Stimulated activated CD4-positive, alpha-beta T cell treated with anti-CD3 and anti-CD28 coated beads, TNF-alpha, amount 100 ng/mL, for 48 hours (primary cell): ENCODE results near the gene BLOC1S1.

ENCODE experiments used
- DNase-seq, 3 donors: peaks; one replicate each; pipeline ENCODE4 v3.0.0-alpha.2; 2020; ENCODE audit warnings: low read depth in 3 of 3

The BLOC1S1 gene

GRCh38 chr12:55694651-55695050 lies 21.2 kb upstream of the BLOC1S1 start:
- DNase-seq: no peak

GRCh38 chr12:55695349-55695748 lies 20.5 kb upstream of the BLOC1S1 start:
- DNase-seq: no peak

- no peak for DNase-seq
Observed at GRCh38 chr12:55696141-55696540, 19.7 kb upstream of the BLOC1S1 start.

- DNase-seq: no peak
Observed at GRCh38 chr12:55696796-55697462, 18.9 kb upstream of the BLOC1S1 start.

GRCh38 chr12:55697686-55698085 lies 18.2 kb upstream of the BLOC1S1 start:
- no peak for DNase-seq

GRCh38 chr12:55698241-55698955 lies 17.4 kb upstream of the BLOC1S1 start:
- DNase-seq: no peak

- no peak for DNase-seq
Observed at GRCh38 chr12:55698965-55699364, 16.9 kb upstream of the BLOC1S1 start.

- no peak for DNase-seq
Observed at GRCh38 chr12:55699471-55700055, 16.3 kb upstream of the BLOC1S1 start.

- no peak for DNase-seq
Observed at GRCh38 chr12:55700255-55701018, 15.4 kb upstream of the BLOC1S1 start.

GRCh38 chr12:55702861-55703260 lies 13.0 kb upstream of the BLOC1S1 start:
- no peak for DNase-seq

GRCh38 chr12:55703288-55703687 lies 12.6 kb upstream of the BLOC1S1 start:
- no peak for DNase-seq

GRCh38 chr12:55703901-55704761 lies 11.7 kb upstream of the BLOC1S1 start:
- DNase-seq: no peak

GRCh38 chr12:55704824-55705718 lies 10.8 kb upstream of the BLOC1S1 start:
- no peak for DNase-seq

GRCh38 chr12:55705782-55706402 lies 10.0 kb upstream of the BLOC1S1 start:
- DNase-seq: no peak

GRCh38 chr12:55706568-55707218 lies 9.2 kb upstream of the BLOC1S1 start:
- no peak for DNase-seq

- DNase-seq: no peak
Observed at GRCh38 chr12:55707219-55707671, 8.6 kb upstream of the BLOC1S1 start.

GRCh38 chr12:55707841-55708694 lies 7.8 kb upstream of the BLOC1S1 start, which contains the start of gene ITGA7:
Gene ITGA7 (minus strand): TSS chr12:55707904. CDS start chr12:55707682, 222 bp downstream.
- DNase-seq: peak in 2 of 3 donors; percentile 32 to 50

GRCh38 chr12:55708695-55709233 lies 7.1 kb upstream of the BLOC1S1 start:
- DNase-seq: no peak
